GM21381 (cell line): Measurements from ENCODE around the gene CACTIN.
"Not testable (repeated sequence)": the region's sequence is repeated elsewhere in the genome, so short reads cannot be mapped to it uniquely, and the experiment has no call there.

ENCODE experiments used
- ATAC-seq: cut with Tn5 transposase; IDR thresholded peaks from one replicate; pipeline ENCODE4 v1.9.1; 2021; ENCODE audit warnings: mild to moderate bottlenecking, moderate library complexity; ENCODE audit not compliant: unreplicated experiment

Gene CACTIN

DNA sequence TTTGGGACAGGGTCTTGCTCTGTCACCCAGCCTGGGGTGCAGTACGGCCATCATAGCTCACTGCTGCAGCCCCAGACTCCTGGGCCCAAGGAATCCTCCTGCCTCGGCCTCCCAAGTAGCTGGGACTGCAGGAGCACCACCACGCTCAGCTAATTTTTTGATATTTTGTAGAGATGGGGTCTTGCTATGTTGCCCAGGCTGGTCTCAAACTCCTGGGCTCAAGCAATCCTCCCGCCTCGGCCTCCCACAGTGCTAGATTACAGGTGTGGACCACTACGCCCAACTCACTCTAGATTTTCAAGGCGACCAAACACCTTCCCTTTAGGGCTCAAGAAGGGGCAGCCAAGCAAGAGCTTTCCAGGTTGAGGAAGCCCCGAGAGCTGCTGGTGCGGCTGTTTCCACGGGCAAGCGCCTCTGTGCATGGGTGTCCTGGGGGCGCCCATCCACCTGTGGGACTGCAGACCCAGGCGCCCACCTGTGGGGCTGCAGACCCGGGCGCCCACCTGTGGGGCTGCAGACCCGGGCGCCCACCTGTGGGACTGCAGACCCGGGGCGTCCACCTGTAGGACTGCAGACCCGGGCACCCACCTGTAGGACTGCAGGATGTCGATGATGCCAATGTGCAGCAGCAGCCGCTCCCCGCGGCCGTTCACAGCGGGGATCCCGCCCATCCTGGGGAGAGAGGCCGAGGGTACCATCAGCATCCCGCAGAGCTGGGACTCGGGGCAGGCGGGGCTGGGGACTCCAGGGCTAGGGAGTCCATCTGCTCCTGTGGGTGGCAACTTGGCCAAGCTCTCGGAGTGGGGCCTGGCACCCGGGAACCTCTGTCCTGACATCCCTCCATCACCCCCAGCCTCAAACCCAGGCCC, 21.7 kb upstream of the CACTIN start:
- no peak for ATAC-seq

DNA sequence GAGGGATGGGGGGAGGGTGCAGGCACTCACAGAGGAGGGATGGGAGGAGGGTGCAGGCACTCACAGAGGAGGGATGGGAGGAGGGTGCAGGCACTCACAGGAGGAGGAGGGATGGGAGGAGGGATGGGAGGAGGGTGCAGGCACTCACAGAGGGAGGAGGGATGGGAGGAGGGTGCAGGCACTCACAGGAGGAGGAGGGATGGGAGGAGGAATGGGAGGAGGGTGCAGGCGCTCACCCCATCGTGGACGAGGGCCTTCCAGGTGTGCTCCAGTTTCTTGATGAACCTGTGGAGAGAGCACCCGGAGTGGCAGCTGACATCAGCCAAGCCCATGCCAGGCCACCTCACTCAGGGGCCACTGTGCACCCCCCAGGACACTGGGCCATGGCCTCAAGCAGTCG, 20.5 kb upstream of the CACTIN start:
- not testable (repeated sequence) for ATAC-seq

DNA sequence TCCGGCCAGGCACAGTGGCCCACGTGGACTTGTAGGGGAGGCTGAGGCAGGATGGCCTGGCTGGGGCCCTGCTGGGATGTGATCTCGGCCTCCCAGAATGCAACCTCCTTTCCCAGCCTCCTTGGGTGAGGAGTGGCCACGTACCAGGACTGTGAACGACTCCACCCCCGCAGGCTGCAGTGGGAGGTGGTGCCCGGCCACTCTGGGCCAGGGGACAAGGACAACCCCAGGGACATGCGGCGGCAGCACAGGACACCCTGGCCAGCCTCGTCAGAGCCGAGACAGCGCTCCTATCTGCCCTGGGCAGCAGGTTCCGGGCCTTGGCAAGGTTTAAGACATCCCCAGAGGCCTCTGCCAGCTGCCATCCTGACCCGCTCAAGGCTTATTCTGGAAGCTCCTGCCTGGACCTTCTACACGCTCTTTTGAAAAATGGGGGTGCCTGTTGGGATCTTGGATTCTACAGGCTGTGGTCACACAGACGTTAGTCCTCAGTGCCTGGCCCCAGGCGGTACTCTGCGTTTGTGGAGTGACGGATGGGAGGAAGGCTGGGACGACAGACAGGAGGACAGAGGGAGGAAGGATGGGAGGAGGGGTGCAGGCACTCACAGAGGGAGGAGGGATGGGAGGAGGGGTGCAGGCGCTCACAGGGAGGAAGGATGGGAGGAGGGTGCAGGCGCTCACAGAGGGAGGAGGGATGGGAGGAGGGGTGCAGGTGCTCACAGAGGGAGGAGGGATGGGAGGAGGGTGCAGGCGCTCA, 19.9 kb upstream of the CACTIN start:
- ATAC-seq, result no peak

DNA sequence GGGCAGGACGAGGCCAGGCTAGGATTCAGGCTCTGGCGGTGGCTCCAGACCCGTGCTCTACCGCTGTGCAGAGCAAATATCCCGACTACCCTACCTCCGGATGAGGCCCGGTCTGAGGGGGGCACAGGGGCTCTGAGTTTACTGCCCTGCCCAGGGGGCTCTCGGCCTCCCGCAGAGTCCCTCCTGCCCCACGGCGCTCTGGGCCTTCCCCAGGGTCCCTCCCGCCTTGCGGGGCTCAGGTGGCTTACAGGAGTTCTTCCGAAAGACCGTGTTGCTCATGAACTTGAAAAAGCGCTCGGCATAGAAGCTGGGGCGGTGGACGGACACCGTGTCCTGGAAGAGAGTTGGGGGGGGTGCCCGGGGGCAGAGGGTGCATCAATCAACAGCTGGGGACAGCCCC, 19.1 kb upstream of the CACTIN start:
- no peak for ATAC-seq

DNA sequence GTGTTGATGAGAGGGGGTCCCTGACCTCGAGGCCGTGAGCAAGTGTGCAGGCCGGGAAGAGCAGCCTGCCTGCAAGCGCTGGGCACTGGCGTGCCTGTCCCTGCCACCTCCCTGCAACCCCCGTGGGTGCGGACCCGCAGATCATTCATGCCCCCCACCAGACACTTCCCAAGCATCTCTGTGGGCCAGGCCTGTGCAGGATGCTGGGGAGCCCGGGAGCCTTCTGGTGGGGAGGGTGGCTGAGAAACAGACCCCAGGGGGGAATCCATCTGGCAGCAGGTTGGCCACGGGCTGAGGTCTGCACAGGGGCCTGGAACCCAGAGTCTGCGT, 18.4 kb upstream of the CACTIN start:
- no peak for ATAC-seq

DNA sequence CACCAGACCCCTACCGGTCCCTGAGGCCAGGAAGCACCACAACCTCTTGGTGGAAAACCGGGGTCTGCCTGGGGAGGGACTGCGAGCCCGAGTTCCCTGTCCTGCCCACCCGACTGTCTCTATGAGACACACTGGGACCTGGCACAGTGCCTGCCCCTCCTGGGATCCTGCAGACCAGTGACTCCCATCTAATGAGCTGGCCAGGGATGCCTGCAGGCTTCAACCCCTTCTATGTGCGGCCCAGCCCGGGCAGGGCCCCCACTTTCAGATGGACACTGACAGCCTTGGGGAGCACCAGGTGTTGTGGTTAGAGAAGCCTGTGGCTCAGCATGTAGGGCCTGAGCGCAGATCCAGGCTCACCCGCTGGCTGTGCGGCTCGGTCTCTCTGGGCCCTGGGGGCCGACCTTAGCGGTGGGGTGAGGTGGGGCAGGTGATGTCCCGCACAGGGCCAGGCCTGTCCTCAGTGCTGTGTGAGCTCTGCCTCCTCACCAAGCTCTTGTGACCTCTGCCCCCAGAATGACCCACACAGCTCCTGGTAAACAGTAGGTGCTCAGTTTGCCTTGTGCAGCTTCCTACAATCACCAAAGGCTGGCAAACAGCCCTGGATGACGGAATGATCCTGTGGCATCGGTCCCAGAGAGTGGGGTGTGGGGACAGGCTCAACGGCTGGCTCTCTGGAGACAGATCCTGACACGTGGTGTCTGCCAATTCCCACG, 17.9 kb upstream of the CACTIN start:
- no peak for ATAC-seq

DNA sequence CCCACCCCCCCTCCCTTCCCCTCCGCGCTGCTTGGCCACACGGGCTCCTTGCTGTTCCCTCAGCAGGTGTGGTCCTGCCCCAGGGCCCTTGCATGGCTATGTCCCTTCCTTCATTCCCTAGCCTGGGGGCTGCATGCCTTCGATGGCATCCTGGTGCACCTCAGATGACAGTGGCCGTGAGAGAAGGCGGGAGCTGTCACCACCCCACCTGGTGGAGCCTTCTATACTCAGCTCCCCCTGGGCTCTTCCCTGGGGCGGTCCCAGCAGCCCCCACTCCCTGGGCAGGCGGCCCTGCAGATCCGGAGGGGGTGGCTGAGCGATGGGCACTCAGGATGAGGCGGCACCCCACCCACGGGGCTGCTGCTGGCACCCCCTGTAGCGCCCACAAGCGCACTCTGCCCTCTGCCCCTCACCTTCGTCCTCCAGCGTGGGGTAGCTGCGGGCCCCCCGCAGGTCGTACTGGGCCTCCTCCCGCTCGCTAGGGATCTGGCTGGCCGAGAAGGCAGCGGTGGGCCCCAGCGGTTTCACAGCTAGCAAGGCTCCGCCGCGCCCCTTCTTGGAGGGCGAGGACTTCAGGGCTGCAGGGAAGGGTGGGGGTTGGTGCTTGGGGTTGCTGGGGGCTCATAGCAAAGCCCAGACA, 17.2 kb upstream of the CACTIN start:
- ATAC-seq, result no peak

DNA sequence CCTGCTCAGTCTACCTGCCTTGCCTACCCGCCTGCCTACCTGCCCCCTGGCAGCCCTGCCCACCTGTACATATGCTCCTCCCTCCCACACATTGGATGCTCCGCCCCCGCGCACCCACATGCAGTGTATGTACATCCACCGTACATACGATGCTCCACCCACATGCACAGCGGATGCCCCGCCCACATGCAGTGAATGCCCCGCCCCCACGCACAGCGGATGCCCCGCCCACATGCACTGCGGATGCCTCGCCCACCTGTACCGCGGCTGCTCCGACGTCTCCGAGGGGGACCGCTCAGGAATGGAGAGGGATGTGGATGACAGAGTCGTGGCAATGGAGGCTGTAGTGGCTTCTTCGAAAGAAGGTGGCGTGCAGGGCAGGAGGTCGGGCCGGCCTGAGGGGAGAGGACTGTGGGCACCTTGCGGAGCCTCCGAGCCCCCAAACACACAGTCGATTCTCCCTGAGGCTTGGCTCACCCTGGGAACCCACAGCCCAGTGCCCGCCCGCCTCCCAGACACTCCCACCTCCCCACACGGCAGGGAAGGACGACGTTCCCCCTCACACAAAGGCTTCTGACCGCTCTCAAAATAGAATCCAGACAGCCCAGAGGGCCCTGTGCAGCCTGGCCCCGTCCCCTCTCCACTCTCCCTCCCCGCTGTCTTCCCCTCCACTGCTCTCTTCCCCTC, 16.5 kb upstream of the CACTIN start:
- ATAC-seq, result no peak

DNA sequence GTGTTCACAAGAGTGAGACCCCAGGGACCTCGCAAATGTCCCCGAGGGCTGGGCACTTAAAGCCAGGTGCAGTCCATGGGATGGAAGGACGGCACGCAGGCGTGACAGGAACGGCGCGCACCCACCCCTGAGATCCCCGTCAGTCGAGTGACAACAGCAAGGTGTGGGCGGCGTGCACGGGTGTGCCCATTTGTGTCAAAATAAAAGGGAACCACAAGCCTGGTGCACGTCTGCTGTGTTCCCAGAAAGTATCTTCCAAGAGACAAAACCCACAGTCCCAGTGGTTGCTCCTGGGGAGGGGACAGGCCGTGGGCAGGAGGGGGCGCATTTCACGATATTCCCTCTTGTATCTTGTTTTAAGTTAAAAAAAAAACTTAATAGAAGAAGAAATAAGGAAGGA, 15.7 kb upstream of the CACTIN start:
- ATAC-seq, result no peak

DNA sequence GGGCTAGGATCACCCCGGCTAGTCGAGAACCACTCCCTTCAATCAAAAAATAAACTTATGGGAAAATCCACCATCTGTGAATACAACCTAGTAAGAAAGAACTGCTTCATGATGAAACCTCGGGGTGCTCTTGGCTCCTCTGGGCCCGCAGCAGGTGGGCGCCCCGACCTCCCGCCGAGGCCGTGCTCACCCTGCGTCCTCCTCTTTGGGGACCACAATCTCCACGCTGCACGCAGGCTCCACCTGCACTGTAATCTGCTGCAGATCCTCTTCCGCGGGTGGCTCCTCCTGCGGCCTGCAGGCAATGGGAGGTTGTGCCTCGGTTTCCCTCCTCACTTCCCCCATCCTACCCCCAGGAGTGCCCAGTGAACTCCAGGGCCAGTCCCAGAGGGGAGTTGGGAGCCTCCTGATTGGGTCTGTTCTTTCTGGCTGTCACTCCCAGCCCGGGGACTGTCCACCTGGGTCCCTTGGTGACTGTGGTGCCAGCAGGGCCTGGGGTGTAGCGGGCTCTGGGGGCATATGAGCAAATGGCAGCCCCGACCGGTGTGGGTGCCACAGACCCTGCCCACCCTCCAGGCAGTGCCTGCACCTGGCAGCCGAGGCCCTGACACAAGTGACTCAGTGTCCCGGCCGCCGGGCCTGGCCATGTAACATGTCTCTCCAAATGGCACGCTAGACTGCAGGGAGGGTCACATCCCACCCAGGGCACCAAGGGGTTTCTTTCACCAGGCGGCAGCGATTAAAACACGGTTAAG, 15.1 kb upstream of the CACTIN start:
- no peak for ATAC-seq

DNA sequence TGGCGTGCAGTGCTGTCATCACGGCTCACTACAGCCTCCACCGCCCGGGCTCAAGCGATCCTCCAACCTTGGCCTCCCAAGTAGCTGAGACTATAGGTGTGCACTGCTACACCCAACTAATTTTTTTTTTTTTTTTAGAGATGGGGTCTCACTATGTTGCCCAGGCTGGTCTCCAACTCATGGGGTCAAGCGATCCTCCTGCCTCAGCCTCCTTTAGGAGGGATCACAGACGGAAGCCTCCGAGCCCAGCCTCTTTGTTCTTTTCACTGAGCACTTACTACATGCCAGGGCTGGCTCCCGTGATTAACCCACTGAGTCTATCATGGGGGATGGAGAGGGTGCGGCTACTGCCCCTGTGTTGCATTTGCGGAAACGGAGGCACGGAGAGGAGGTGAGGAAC, 12.9 kb upstream of the CACTIN start:
- no peak for ATAC-seq

DNA sequence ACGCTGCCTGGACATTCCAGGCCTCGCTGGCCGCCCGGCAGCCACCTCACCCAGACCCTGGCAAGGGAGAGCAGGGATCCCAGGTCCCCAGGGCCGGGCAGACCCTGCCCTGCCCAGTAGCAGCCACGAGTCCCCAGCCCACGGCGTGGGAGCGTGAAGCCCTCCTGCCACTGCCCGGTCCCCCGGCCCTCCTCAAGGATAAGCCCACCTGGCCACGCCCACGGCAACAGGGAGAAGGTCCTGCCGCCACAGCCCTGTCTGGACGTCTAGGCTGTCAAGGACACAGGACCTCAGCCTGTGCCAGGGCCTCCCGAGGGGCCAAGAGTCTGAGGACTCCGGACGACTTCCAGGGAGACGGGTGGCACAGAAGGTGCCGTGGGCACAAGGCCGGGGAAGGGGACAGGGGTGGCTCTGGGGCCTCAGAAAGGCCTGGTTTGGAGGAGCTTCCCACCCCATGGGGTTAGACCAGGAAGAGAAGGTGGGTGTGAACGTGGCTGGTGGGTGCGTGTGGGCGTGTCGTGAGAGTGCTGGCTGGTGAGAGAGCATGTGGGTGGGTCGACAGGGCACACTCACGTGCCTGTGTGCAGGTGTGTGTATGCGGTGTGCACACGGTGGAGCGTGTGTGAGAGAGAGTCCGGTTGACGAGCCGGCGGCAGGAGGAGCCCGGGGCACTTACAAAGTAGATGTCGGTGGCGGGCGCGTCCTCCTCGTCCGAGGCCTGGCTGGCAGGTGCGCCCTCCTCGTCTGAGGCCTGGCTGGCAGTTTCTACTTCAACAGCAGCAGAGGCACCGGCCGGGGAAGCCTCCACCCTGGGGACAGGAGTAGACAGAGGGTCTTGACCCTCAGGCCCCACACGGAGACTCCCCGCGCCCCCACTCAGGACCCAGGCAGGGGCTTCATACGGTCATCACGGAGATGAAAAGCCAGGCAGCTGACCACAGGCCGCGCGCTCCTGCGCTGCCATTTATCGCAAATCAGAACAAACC, 11.9 kb upstream of the CACTIN start:
- no peak for ATAC-seq

DNA sequence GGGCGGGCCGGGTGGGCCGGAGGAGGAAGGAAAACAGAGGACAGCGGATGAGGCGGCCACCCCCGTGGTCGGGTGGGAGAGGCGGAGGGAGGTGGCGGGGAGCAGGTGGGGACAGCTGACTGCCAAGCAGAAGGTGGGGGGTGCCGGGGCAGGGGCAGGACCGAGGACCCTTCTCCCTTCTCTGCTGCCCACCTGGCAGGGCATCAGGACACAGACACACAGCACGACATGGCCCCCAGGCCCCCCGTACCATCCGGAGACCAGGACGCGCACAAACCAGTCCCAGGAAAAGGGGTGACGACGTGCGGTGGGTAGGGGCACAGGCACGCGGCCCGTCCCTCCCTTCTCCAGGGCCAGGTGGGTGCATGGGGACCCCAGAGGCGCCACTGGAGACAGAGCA, 11.0 kb upstream of the CACTIN start:
- no peak for ATAC-seq

DNA sequence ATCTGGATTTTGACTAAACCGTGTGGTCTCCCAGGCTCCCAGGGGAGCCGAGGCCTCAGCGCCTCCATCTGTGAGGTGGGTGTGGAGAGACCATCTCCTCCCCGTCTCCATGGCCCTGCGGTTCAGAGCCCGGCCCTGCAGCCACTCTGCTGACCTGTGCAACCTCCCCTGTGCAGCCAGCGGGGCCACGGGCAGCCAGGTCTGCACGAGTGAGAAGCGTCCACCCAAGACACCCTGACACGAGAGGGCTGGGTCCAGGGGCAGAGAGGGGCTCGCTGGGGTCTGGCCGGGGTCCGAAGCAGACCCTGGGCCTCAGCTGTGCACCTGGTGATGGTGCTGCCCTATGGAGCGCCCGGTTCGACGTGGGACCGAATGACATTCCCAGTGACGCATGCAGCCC, 10.4 kb upstream of the CACTIN start:
- no peak for ATAC-seq

DNA sequence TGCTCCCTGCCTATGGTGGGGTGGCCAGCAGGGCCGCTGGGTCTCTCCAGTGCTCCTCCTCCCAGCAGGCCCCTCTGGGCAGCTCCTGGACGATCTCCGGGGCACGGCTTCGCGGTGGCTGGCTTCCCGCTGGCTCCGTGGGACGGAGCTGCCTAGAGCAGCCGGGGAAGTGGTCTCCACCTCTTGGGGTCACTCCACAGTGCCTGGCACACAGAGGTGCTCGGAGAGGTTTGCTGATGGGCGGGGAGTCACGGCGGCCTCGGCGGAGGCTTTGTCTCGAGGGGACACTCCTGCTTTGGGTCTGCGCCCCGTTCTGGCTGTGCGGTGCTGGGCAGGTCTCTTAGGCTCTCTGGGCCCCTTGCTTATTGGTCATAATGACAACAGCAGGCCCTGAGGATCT, 9.9 kb upstream of the CACTIN start:
- no peak for ATAC-seq

DNA sequence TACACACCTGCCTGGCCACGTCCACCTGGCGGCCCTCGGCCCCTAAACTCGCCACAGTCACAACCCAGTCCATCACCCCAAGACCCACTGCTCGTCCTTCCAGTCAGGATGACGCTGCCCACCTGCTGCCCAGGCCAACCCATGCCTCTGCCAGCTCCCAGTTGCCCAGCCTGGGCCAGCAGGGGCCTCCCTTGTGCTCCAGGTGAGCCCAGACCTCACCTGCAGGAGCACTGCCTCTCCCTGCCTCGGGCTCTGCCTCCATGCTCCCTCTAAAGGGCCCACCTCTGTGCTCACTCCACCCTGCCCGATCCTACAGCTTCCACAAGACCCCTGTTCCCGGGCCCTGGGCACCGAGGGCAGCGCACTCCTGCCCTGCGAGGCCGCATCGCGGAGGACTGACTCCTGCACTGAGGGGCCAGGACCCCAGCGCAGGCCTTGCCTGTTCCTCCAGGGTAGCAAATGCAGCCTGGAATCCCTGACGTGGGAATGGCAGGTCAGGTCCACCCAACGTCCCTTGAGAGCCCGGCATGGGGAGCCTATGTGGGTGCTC, 8.0 kb upstream of the CACTIN start:
- ATAC-seq, result no peak

DNA sequence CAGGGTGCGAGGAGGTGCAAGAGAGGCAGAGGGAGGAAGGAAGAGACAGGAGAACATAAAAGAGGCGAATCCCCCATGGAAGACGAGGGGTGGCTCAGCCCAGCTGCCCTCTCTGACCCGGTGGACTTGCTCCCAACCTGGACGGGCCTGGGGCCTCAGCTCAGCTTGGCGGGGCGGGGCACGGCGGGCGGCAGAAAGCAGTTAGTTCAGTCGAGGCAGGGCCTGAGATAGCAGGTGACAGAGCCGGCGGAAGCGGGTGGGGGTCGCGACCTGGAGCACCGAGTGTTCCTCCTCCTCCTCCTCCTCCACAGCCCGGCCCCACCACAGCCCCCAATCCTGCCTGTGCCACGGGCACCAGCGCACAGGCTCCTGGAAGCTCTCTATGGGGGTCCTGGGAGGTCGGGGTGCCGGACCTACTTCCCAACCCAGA, 7.0 kb upstream of the CACTIN start:
- ATAC-seq, result no peak

DNA sequence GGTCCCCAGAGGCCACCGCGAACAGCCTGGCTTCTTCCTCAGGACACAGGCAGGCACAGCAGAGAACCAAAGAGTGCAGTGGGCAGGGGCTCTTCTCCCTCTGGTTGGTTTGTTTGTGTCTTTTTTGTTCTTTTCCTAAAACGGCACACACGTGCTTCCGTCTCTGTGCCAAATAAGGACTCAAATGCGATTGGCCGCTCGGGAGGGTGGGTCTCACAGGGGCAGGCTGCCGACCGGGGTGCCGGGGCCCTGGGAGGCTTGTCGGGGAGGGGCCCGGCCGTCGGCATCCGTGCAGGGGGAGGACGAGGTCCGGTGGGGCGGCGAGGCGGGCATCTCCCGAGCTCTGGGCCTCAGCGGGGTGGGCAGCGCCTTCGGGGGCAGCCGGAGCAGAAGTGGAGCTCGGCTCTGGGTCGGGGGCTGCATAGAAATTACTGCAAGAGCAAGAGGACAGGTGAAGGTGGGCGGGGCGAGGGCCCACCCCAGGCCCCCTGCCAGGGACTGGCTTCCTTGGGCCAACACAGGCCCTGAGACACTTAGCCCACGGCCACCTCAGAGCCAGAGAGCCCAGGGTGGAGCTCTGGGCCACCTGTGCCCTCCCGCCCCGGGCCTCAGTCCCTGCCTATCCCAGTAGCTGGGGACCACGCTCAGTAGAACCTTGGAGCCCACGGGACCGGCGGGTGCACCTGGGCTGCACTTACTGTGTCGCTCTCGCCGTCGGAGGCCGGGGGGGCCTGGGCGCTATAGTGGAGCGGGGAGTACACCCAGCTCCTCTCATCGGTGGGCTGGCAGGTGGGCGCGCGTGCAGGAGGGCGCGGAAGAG, 6.4 kb upstream of the CACTIN start:
- no peak for ATAC-seq
